ENCODE results near the gene IL1A.

- TF ChIP-seq CTCF (conservative IDR thresholded peaks at IDR 0.05; ENCODE audit: low read depth, low read length), result no peak
- TF ChIP-seq EZH2 (IDR thresholded peaks at IDR 0.05; ENCODE audit: low read length, unreplicated experiment), result no peak
These were observed 52.8 kb downstream of the IL1A start for GRCh38 chr2:112731479-112731878.
